A204.1 (cell line): Measurements from ENCODE around the gene USP21.

Experiments
- FAIRE-seq: peaks from 2 replicates; lab custom pipeline; 2012; peaks lifted over from hg19 to GRCh38; lab: Jason Lieb, UNC

Gene USP21

DNA sequence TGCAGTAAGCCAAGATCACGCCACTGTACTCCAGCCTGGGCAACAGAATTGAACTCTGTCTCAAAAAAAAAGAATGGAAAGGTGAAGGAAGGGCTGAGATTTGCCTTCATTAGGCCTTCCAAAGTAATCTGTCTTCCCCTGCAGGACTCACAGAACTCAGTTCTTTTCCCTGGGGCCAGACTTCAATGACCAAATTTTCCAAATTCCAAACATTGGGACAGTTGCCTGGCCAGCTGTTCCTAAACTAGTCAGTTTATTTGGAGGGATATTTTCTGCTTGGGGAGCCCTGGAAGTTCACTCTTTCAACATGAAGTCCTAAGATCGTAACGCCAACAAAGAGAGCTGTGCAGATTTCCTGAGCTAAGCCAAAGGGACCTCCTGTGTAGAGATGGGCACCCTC, 21.4 kb upstream of the USP21 start:
- no peak for FAIRE-seq

DNA sequence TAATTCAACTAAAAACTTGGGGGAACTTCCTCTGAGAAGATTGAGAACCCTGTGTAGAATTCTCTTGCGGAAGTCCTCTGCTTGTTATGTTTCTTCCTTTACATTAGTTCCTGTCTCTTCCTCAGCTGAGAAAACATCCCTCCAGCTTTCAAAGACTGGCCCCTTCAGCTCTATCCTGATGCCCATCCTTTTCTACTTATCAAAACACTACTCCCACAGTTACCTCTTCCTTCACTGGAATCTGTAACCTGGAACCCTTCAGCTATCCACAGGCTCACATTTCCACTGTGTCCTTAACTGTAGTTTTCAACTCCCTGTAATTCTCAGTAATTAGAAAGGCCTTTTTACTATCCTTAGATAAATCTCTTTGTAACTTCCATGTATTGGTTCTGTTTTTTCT, 20.9 kb upstream of the USP21 start:
- FAIRE-seq: no peak

DNA sequence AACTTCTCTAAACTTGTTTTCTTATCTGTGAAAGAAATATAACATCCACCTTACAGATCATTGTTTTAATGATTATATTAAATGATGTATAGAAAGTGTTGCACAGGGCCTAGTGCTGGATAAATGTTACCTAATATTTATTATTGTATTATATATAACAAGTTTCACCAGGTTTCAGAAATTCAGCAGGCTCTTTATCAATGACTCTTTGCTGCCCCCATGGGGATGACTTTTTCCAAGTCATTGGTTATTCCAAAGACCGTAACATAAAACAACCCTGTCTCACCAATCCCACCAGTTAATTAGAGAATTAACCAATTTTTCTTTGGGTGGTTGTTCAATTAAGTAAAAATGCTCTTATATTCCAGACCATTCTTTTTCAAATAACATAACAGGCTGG, 19.5 kb upstream of the USP21 start:
- FAIRE-seq: peak; percentile 83

DNA sequence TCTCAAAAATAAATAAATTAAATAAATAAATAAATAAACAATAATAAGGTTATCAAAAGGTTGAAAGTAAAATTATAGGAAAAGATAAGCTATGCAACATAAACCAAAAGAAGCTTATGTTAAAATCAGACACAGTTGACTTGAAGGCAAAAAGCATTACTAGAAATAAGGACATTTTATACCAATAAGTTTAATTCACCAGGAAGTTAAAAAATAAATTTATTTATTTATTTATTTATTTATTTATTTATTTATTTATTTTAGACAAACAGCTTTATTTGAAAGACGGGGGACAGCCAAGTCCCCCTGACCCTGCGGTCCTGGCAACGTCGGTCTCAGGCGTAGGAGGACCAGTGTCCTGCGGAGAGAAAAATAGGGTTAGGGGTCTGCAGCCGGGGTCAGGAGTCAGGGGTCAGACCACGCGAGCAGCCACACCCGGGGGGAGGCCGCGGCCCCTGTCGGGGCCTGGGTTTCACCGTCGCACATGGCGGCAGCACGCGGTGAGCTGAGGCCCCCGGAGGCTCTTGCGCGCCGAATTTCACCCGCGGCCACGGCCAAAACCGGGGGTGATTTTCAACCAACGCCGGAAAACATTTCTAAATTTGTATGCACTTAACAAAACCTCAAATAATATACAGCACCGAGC, 18.4 kb upstream of the USP21 start:
- FAIRE-seq: no peak

DNA sequence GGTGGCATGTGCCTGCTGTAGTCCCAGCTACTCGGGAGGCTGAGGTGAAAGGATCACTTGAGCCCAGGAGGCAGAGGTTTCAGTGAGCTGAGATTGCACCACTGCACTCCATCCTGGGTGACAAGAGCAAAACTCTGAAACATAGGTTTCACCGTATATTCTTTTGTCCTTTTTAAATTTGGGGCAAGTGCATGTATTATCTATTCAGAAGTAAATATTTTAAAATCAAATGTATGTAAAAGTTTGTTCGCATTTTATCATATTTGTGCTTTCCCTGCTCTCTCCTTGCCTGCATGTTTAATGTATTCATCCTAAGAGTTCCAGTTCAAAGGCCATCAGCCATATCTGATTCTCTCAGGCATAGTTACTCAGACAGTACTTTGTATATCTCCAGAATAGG, 13.5 kb upstream of the USP21 start:
- no peak for FAIRE-seq

DNA sequence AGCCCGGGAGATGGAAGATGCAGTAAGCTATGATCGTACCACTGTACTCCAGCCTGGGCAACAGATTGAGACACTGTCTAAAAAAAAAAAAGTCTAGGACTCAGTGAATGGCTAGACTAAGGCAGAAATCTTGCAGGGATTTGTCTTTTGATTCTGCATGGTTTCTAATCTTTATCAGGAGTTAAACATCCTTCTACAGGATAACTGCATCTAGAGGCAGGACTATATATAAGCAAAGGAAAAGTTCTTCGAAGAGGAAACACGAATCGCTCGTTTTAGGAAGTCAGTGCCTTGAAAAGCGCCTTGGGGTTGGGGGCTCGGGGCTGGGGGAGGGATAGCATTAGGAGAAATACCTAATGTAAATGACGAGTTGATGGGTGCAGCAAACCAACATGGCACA, 6.1 kb upstream of the USP21 start:
- FAIRE-seq: no peak

DNA sequence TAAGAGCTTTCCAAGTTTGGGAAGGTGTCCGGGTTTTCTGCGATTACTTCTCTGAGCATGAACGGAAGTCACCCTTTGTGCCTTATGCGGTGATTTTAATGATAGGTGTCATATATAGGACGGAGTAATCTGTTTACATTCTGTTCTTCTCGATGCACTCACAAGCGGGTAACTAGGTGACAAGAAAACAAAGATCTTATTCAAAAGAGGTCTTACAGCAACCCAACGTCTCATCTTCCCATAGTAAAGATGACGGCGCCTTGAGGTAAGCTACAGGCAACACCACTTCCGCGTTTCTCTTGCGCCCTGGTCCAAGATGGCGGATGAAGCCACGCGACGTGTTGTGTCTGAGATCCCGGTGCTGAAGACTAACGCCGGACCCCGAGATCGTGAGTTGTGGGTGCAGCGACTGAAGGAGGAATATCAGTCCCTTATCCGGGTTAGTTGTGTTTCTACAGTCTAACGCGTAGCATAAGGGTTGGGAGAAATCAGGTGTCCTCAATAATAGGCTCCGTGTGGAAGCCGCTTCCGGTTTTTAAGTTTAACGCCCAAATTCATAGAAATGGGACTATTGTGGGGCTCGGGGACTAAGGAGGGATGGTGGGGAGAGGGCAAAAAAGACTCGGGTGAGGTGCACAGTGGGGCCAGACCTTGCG, 5.5 kb upstream of the USP21 start, which contains the start of gene UFC1:
TSS of gene UFC1 (plus strand) at position 297 of the 656 bp plus-strand sequence. CDS start at position 317, 20 bp downstream.
- peak; percentile 47 for FAIRE-seq

DNA sequence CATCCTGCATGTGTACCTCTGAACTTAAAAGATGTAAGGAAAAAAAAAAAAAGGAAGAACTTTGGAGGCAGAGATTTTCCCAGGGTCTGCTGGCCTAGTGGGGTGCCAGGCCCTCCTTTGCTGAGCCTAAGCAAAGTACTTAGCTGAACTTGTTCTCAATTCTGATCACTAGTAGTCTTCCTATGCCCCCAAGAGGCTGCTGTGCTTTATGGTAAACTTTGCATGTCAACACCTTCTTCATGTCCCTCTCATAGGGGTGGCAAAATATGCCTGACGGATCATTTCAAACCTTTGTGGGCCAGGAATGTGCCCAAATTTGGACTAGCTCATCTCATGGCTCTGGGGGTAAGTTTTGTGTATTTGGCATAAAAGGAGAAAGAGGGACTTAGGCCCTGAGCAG, 1.4 kb upstream of the USP21 start:
- FAIRE-seq: no peak

DNA sequence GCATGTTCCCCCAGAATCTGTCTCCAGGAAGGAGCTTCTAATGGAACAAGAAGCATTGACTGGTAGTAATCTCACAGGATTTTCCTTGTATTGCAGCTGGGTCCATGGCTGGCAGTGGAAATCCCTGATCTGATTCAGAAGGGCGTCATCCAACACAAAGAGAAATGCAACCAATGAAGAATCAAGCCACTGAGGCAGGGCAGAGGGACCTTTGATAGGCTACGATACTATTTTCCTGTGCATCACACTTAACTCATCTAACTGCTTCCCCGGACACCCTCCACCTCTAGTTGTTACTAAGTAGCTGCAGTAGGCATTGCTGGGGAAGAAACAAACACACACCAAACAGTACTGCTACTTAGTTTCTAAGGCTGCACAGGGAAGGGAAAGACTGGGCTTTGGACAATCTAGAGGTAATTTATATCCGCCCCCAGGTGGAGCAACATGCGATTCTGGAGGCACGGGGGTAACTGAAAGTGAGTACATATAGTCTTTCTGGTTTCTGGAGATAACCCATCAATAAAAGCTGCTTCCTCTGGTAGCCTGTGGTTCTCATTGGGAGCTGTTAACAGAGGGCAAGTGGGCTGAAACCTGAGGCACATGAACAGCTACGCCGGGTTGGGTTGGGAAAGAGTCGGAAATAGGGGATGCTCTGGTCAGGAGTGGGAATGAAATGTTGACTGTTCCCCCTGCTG, 837 bp upstream of the USP21 start:
- no peak for FAIRE-seq

DNA sequence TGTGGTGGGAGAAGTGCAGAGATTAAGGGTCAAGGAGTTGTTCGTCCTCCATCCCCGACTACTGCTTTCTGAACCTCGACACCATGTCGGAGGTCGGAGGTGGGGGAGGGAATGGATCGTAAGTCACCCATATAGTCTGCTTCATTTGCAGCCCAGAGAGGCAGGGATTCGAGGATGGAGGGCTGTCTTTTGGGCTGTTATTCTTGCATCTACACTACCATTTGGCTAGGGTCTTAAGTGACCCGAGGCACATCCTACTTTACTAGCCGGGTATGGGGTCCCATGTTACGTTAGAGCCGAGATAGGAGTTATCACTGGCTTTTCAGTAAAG, 578 bp downstream of the USP21 start:
- FAIRE-seq: no peak

DNA sequence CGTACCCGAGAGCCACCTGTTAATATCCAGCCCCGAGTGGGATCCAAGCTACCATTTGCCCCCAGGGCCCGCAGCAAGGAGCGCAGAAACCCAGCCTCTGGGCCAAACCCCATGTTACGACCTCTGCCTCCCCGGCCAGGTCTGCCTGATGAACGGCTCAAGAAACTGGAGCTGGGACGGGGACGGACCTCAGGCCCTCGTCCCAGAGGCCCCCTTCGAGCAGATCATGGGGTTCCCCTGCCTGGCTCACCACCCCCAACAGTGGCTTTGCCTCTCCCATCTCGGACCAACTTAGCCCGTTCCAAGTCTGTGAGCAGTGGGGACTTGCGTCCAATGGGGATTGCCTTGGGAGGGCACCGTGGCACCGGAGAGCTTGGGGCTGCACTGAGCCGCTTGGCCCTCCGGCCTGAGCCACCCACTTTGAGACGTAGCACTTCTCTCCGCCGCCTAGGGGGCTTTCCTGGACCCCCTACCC, 1.4 kb downstream of the USP21 start:
- FAIRE-seq: no peak

DNA sequence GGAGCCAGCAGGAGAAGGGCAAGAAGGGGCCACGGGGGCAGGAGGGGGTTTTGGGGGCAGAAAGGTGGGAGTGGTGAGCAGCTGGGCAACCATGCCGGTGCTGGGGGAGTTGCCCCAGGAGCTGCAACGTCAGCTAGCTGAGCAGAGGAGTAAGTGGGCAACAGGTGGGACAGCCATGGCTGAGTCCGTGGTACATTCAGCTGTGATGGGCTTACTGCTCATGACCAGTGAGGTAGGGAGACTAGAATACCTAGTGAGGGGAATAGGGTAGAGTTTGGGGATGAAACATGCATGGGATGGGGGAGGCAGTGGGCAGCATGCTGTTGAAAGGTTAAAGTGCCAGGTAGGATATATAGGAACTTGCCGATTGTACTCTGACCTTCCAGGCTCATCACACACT, 2.4 kb downstream of the USP21 start:
- FAIRE-seq: no peak

DNA sequence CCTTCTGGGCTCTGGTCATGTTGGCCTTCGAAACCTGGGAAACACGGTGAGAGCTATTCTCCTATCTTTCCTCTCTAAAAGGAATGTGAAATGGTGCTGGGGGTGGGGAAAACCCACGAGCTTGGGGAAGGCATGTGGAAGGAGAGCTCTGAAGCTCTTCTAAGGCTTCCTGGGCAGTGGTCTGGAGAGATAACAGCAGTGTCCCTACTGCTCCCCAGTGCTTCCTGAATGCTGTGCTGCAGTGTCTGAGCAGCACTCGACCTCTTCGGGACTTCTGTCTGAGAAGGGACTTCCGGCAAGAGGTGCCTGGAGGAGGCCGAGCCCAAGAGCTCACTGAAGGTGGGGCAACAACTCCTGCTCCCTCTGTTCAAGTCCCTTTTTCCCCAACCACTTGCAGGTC, 2.8 kb downstream of the USP21 start:
- no peak for FAIRE-seq

DNA sequence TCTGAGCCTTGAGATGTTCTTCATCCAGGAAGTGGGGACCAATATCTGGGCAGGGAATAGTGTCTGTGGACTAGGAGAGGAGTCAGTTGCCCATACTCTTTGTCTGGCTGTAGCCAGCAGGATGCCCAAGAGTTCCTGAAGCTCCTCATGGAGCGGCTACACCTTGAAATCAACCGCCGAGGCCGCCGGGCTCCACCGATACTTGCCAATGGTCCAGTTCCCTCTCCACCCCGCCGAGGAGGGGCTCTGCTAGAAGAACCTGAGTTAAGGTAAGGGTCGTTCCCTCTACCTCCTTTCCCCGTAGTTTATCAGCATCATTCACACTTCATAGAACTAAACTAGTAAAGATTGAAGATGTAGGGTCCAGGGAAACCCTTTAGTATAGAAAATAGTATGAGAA, 3.5 kb downstream of the USP21 start:
- FAIRE-seq: no peak

DNA sequence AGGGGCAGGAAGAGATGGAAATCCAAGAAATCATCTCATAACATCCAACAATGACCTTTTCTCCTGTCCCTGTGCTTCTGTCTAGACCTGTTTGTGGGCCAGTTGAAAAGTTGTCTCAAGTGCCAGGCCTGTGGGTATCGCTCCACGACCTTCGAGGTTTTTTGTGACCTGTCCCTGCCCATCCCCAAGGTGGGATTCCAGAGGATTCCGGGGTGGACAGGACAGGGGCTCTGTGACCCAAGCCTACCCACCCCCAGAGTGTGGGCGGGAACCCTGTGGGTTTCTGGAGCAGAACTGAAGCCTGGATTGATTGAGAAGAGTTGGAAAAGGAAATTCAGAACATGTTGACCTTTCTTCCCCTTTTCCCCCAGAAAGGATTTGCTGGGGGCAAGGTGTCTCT, 4.5 kb downstream of the USP21 start:
- FAIRE-seq: no peak

DNA sequence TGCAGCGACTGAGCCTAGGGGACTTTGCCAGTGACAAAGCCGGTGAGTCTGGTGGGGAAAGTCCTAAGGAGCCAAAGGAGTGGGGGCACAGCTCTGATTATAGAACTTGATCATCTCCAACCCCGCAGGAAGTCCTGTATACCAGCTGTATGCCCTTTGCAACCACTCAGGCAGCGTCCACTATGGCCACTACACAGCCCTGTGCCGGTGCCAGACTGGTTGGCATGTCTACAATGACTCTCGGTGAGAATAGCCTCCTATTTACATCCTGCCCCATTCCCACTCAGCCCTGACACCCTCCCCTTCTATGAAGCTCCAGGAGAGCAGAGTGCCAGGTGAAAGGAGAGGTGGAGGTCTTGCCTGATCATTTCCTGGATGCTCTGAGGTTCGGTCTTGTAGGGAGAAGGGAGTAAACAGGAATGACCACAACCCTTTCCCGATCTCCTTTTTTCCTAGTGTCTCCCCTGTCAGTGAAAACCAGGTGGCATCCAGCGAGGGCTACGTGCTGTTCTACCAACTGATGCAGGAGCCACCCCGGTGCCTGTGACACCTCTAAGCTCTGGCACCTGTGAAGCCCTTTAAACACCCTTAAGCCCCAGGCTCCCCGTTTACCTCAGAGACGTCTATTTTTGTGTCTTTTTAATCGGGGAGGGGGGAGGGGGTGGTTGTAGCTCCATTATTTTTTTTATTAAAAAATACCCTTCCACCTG, 5.8 kb downstream of the USP21 start:
- no peak for FAIRE-seq

DNA sequence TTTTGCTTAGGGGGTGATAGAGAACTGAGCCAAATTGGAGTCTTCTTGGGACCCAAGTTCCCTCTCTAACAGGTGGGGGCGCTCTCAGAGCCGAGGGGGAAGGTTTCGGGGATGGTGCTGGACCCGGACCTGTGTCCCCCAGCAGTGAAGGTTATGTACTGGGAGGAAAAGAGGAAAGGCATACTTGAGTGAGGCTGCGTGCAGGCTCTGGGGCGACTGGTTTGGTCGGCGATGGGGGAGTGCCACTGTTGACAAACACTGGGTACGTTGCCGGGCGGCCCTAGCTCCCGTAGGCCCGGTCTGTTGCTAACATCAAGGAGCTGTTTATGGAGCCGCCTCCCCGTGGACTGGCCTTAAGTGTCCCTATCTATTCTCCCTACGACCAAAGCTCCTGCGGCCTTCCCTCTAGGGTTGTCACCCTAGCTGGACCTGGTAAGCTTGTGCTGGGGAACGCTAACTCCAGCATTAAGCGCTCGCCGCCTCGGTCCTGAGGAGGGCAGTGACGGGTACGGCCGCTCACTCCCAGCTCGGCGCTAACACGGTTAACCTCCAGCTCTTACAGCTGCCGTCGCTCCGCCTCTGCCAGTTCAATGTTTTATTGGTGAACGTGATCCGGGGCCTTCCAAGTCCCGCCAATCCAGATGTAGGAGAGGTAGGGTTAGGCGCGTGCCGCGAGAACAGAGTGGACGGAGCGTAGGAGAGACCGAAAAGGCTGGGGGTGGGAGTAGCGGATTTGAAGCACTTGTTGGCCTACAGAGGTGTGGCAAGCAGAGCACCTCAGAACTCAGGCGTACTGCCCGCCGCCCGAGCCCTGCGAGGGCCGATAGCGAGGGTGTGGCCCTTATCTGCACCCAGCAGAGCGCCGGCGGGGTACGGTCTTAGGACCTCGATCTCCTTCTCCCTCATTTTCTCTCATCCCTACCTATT, 6.7 kb downstream of the USP21 start, which contains the start of gene PPOX:
TSS of gene PPOX (plus strand) at position 685 of the 927 bp plus-strand sequence. CDS start 422 bp downstream, outside the sequence.
- FAIRE-seq: peak; percentile 96

DNA sequence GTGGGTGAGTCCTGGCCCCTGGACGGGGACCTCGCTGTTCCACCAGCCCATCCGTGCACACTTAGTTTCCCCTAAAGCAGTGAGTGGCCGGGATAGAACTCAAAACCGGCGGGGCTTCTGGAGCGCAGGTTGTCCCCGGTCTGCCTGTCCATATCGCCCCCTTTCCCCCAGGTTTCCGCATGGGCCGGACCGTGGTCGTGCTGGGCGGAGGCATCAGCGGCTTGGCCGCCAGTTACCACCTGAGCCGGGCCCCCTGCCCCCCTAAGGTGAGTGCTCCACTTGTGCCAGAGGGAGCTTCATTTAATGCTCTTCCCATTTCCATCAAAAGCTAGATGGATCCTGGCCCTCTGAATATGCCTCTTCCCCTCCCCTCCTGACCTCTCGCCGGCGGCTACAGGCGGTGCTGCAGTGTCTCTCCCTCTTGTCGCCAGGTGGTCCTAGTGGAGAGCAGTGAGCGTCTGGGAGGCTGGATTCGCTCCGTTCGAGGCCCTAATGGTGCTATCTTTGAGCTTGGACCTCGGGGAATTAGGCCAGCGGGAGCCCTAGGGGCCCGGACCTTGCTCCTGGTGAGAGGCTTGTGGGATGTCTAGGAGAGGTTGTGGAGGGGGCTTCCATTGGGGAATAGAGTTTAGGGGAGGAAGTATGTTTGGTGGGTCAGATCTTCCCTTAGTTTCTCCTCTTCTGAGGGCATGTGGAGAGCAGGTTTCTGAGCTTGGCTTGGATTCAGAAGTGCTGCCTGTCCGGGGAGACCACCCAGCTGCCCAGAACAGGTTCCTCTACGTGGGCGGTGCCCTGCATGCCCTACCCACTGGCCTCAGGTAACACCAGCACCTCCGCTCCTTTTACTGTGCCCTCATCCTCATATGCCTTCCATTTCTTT, 7.6 kb downstream of the USP21 start:
- FAIRE-seq: no peak

DNA sequence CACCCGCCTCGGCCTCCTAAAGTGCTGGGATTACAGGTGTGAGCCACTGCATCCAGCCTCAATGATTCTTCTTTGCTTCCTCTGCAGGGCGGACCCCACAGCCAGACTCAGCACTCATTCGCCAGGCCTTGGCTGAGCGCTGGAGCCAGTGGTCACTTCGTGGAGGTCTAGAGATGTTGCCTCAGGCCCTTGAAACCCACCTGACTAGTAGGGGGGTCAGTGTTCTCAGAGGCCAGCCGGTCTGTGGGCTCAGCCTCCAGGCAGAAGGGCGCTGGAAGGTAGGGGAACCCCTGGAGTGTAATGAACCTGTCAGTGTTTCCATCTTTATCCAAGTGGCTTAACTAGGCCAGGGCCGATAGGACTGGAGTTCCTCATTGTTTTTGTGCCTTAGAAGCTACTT, 9.6 kb downstream of the USP21 start:
- no peak for FAIRE-seq

DNA sequence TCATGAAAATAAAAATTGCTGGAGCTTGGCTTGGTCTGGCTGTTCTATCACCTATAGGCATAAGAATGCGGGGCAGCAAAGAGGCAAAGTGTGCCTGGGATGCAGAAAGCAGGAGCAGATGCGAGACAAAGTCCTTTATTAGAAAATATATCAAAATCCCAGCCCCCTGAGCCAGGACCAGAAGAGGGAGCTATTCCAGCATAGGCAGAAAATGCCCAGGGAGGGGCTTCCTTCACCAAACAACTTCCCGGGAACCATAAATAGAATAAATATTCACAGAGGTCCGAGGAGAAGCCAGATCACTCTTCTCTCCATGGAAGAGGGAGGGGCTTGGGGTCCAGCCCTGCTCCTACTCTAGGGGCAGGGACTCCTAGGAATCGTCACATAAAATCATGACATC, 11.9 kb downstream of the USP21 start:
- FAIRE-seq: no peak

DNA sequence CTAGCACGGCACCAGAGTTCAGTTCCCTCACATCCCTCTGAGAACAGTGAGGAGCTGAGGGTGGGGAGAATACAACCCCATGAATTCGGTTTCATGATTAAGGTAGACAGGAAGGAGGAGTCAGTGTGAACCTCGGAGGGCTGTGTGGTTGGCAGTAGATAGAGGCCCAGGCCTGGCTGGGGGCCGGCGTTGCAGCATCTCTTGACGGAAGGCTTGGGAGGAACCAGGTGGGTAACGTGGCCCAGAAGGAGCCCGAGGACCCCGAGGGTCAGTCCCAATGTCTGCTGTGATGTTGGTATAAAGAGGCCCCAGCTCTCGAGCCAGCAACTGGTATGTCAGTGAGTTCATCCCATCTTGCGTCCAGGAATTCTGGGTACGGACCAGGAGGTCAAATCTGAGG, 12.4 kb downstream of the USP21 start:
- no peak for FAIRE-seq
